OCI-LY3 (cell line): Measurements from ENCODE around the gene CACNB1.

ENCODE experiments used
- EZH2phosphoT487 ChIP-seq: fragments of 200-600 bp; shearing (Covaris generic); IDR thresholded peaks from 2 replicates; pipeline ENCODE4 v1.6.1; 2018; ENCODE audit warnings: antibody characterized with exemption, mixed run types, low read depth
- TF ChIP-seq, protein P1 (sequence below): fragments of 200-600, 300-600 bp; sonication (generic); IDR thresholded peaks from 2 replicates; pipeline ENCODE4 v1.5.1; 2014; ENCODE audit warnings: antibody characterized with exemption, low read length, low read depth

DNA sequence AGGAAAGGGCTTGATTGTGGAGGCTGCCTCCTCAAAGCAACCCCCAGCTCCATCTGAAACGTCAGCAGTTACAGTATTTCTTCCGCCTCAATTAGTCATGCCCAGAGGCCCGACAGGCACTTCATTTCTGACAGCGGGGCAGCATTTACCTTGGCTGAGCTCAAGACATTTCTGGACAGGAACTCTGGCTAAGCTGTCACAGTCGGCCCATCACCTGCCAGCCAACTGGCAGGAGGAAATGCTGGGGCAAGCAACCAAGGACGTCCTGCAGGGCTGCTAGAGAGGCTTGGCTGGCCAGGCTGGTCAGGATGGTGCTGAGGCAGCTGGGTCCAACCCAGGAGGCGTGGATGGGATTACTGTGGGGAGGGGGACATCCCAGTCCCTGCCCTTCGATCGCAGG is 73.8 kb downstream of the CACNB1 start:
- TF ChIP-seq, protein P1, sequence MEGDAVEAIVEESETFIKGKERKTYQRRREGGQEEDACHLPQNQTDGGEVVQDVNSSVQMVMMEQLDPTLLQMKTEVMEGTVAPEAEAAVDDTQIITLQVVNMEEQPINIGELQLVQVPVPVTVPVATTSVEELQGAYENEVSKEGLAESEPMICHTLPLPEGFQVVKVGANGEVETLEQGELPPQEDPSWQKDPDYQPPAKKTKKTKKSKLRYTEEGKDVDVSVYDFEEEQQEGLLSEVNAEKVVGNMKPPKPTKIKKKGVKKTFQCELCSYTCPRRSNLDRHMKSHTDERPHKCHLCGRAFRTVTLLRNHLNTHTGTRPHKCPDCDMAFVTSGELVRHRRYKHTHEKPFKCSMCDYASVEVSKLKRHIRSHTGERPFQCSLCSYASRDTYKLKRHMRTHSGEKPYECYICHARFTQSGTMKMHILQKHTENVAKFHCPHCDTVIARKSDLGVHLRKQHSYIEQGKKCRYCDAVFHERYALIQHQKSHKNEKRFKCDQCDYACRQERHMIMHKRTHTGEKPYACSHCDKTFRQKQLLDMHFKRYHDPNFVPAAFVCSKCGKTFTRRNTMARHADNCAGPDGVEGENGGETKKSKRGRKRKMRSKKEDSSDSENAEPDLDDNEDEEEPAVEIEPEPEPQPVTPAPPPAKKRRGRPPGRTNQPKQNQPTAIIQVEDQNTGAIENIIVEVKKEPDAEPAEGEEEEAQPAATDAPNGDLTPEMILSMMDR: no peak
- TF ChIP-seq EZH2phosphoT487: no peak
